G401.6 (cell line): ENCODE results near the gene TCFL5.

Experiments
- FAIRE-seq: peaks from 2 replicates; lab custom pipeline; 2012; peaks lifted over from hg19 to GRCh38; lab: Jason Lieb, UNC

TCFL5 gene

GRCh38 chr20:62821726-62822210, 39.9 kb downstream of the TCFL5 start:
- no peak for FAIRE-seq

DNA sequence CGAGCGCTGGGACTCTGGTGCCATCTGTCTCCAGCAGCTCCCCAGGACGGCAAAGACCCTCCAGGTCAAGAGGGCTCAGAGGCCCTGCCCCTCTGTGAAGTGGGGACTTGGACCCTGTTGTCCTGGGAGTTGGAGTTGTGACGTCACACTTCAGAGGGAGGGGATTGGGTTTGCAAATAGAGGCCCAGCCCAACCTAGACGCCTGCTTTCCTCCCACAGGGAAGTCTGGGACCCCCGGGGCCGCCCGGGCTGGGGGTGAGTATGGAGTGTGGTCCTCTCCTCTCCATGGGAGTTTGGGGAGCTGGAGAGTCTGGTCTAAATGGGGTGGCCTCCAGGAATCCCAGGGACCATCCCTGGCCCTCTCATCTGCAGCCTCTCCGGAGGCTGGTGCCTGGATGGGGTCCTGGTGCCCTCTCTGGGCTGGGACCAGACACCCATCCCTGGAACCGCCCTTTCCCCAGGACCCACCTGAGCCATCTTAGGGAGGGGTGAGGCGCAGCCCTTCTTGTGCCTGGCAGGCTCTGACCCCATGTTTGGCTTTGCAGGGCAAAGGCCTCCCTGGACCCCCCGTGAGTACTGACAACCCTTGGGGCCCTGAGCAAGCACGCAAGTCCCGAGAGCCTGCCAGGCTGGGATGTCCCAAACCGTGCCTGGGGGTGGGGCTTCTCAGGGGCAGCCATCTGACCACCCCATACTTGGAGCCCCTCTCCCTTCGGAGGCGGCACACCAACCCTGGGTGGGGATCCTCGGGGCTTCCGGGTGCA, 40.5 kb downstream of the TCFL5 start:
- FAIRE-seq: no peak

GRCh38 chr20:62820208-62820961, 41.2 kb downstream of the TCFL5 start:
- FAIRE-seq: no peak

DNA sequence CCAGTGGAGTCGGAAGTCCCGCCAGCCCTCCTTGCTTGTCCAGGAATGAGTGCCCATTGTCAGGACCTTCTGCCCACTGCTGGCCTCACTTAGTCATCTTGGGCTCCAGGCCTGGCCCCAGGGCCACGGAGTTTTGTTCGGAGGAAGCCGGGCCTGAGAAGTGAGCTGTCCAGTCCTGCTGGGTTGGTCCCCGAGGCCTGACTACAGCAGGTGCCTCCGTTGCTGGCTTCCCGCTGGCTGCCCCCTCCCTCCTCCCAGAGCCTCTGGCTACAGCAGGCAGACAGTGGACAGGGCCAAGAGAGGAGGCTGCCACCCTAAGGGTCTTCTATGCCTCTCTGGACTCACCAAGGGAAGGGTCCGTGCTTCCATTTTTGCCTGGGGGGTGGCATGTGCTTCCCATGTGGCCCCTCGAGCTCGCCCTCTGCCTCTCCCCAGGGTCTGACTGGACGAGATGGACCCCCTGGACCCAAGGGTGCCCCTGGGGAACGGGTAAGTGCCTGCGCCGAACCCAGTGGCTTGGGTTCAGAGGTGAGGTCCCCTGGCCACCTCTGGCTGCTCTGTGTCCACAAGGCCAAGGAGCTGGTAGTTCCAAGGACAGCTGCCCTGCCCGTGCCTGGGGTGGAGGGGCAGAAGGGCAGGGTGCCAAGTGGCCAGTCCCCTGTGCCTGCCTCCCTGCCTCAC, 42.0 kb downstream of the TCFL5 start:
- FAIRE-seq: no peak

GRCh38 chr20:62818592-62819493, 42.8 kb downstream of the TCFL5 start:
- FAIRE-seq: no peak

DNA sequence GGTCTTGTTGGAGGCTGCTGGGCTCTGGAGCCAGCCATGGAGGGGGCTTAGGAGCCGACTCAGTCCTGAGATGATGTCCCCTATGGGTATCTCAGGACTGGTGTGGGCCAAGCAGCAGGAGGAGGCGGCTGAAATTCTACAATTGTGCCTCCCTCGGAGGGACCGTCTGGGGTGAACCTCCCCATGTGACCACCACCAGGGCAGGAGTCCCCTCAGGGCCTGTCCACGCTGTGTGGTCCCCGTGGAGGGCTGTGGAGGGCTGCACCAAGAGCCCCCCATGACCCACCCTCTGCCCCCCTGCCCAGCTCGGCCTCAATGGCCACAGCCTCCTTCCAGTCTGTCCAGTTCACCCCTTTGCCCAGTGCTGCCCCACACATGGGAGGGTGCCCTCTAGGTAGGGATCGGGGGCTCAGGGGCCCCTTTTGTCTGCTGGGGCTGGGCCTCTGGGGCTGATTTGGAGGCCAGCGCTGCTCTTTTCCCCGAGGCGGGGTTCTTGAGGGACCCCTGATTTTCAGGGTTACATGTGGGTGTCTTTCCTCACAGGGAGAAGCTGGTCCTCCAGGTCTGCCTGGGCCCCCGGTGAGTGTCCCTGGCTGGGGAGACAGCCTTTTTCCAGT, 43.5 kb downstream of the TCFL5 start:
- FAIRE-seq: no peak

DNA sequence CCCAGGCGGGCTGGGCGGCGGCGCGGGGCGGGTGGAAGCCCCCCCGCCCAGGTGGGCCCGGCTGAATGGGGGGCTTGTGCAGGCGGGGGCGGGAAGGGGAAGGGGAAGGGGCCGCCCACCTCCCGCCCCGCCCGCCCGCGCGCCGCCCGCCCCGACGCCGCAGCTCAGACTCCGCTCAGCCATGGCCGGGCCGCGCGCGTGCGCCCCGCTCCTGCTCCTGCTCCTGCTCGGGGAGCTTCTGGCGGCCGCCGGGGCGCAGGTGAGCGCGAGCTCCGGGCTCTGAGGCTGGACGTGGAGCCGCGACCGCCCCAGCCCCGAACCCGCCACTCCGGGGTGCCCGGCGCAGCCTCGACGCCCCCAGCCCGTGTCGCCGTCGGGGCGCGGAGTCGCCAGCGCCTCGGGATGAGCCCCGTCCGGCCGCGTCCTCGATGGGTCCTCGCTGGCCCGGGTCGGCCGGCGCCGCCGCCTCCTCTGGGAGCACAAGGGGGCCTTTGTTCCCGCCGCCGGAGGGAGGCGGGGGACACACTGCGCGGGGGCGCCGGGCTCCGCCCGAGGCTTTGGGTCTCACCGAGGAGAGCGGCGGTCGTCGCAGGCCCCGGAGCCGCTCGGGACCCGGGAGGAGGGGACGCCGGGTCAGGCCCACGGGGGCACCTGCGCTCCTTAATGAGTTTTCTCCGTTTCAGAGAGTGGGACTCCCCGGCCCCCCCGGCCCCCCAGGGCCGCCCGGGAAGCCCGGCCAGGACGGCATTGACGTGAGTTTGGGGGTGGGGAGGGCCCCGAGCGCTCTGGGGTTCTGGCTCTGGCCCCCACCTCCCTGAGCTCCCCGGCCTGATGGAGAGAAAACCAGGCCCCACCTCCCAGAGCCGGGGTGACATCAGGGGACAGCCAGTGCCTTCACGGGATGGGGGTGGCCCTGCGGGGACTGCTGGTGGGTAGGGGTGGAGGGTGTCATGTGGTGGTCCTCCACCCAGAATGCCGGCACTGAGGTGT, 44.4 kb downstream of the TCFL5 start, which contains the start of gene COL9A3:
TSS of gene COL9A3 (plus strand) at position 167 of the 990 bp plus-strand sequence. CDS start at position 182, 15 bp downstream.
- FAIRE-seq: no peak

DNA sequence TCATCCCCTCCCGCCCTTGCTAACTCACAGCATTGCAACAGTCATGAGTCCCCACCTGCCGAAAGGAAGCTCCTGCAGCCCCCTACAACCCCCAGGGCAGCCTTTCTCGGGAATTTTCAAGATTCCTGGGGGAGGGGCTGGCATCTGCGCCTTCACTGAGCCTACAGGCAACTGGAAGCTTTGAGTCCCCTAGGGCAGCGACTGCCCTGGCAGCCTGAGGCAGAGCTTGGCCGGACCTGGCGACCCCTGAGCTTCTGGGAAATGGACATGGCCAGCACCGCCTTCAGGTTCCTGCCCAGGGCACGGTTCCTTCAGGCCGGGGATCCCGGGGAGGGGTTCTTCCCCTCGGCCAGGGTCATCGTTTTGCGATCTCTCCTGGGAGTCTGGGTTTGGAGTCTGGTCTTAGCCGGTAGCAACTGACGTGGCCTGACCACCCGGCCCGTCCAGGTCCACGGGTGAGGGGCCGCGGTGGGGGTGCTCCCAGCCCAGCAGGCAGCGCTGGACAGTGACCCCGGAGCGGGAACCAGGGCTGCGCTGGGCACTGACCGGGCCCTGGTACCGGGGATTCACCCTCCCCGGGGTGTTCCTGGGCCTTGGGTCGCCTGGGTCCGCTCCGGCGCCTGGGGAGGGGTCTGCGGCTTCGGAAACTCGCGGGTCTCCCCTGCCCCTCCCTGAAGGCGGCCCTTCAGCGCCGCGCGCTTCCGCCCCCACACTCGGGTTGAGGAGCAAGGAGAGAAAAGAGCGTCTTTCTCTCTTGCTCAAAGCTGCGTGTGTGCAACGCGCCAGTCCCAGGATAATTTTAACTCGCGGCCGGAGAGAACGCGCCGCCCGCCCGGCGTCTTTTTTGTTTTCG, 45.4 kb downstream of the TCFL5 start:
- no peak for FAIRE-seq

DNA sequence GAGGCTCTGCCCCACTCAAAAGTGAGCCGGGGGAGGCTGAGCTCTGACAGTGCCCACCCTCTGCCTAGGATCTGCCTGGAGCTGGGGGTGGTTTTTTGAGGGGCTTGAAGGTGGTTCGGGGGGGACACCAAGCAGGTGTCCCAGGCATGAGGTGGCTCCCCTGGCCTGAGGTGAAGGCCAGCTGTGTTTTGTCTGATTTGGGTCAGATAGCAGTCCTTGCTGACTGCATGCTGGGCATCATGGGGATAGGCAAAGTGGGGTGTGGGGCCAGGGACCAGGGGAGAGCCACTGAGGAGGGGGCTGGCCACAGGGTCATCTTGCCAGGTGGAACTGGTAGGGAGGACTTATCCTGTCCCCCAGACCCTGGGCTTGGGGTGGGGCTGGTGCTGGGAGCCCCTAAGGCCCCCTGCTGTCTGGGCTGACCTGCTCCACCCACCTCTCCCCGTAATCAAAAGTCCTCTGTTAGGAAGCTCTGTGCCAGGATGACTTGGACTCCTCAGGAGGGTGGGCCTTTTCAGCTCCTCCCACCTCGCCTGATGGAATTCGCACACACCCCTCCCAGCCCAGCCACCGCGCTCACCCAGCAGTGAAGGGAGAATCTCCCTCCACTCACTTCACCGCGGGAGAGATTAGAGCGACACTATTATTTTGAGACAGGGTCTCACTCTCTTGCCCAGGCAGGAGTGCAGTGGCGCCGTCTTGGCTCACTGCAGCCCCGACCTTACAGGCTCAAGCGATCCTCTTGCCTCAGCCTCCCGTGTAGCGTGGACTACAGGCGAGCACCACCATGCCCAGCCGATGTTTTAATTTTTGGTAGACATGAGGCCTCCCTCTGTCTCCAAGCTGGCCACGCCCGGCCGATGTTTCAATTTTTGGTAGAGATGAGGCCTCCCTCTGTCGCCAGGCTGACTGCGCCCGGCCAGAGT, 46.3 kb downstream of the TCFL5 start:
- FAIRE-seq: no peak

DNA sequence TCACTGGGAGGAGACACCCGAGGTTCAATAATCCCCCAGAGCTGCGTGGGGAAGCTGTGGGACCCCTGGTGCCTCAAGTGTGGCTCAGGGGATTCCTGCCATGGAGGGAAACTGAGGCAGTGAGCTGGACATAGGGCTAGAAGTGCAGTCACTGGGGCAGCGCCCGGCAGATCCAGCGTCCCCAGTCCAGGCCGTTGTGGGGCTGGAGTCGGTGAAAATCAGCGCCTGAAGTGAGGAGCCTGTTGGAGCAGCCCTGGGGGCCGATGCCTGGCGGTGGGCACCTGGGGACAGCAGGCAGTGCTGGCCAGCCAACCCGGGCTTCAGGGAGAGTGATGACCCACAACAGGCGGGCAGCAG, 46.9 kb downstream of the TCFL5 start:
- FAIRE-seq: no peak

- no peak for FAIRE-seq
These were observed 47.4 kb downstream of the TCFL5 start for GRCh38 chr20:62814060-62814708.

GRCh38 chr20:62813588-62813987, 48.0 kb downstream of the TCFL5 start:
- no peak for FAIRE-seq

DNA sequence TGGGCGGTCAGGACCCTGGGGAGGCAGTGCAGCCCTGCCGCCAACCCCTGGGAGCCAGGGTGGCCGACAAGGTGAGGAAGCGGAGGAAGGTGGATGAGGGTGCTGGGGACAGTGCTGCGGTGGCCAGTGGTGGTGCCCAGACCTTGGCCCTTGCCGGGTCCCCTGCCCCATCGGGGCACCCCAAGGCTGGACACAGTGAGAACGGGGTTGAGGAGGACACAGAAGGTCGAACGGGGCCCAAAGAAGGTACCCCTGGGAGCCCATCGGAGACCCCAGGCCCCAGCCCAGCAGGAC, 48.8 kb downstream of the TCFL5 start:
- no peak for FAIRE-seq

DNA sequence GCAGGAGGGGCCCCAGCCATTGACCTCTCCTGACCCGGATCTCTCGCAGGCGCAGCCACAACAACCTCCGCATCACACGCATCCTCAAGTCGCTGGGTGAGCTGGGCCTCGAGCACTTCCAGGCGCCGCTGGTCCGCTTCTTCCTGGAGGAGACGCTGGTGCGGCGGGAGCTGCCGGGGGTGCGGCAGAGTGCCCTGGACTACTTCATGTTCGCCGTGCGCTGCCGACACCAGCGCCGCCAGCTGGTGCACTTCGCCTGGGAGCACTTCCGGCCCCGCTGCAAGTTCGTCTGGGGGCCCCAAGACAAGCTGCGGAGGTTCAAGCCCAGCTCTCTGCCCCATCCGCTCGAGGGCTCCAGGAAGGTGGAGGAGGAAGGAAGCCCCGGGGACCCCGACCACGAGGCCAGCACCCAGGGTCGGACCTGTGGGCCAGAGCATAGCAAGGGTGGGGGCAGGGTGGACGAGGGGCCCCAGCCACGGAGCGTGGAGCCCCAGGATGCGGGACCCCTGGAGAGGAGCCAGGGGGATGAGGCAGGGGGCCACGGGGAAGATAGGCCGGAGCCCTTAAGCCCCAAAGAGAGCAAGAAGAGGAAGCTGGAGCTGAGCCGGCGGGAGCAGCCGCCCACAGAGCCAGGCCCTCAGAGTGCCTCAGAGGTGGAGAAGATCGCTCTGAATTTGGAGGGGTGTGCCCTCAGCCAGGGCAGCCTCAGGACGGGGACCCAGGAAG, 49.3 kb downstream of the TCFL5 start:
- FAIRE-seq: no peak

DNA sequence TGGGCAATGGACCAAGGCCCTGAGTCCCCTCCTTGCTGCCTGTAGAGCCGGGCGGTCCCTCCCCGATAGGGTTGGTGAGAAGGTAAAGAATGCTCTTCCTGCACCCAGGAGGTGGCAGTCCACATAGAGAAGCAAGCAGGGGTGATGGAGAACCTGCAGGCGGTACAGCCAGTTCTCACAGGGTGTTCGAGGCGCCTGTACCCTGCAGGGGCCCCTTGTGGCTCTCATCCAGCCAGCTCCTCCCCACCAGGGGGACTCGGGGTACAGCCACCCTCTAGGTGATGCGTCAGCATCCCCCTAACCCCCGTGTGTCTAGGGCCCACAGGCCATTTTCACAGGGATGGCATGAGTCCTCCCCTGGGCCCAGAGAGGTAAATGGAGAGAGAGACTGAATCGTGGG, 49.9 kb downstream of the TCFL5 start:
- FAIRE-seq: no peak

GRCh38 chr20:62811320-62811719, 50.3 kb downstream of the TCFL5 start:
- FAIRE-seq: no peak
